NCI-H187 (cell line): ENCODE measurements around the gene TPPP.
A peak's percentile ranks its signal among the peaks of the same experiment; 100 is the strongest.

ENCODE experiments used
- DNase-seq, 2 experiments: peaks; one replicate each; lab custom pipeline; 2025; lab: John Stamatoyannopoulos, UW

TPPP gene

GRCh38 chr5:624951-625230, 68.3 kb downstream of the TPPP start:
- DNase-seq, result no peak

DNA sequence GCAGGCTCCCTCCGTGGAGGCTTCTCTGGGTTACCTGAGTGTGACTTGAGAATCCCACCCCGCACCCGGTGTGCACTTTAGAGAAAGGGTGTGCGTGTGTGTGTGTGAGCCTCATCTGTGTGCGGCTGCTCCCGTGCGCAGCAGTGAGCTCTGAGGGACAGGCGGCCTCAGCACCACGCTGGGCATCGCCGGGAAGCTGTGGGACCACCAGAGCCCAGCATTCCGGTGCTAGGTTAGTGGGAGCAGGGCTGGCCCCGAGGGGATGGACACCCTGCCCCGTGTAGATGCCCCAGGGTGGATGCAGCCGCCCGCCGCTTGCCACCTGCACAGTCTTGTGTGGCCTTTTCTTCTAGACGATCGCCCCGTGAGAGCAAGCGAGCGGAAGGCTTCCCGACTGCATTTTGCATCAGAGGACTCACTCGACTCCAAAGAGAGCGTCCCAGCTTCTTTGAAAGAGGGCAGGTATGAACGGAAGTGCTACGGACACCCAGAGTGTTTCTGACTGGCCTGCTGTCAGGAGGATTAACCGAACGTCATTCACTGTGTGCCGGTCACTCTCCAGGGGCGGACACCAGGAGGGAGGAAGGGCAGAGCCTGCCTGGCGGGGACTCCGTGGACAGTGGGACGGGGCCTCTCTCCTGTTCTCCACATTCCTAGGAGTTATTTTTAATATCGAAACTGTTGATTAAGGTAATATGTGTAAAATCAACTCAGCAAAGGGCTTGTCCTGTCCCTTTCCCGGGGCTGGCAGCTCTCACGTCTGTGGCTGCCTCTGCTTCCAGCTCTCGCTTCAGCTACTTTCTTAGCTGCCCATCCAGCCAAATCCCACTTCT, 68.8 kb downstream of the TPPP start:
- no peak for DNase-seq

GRCh38 chr5:623531-623930, 69.6 kb downstream of the TPPP start:
- DNase-seq, result no peak

- DNase-seq, result no peak
These were observed 70.1 kb downstream of the TPPP start for GRCh38 chr5:622946-623522.

DNA sequence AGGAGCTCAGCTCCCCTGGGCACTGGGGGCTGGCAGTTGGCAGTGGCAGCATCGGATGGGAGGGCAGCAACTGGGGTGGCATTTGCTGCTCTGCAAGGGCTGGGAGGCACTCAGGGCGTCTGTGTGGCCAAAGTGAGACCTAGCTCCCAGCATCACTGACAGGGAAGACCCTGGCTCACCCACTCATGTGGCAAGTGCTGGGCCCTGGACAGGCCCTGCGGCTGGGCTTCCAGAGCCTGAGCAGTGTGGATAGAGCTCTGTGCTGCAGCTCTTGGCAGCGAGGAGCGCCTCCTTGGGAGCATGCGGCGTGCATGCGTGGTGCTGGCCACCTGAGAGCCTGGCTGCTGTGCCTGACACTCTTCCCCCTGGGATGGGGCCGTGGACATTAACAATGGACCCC, 70.8 kb downstream of the TPPP start:
- no peak for DNase-seq

DNA sequence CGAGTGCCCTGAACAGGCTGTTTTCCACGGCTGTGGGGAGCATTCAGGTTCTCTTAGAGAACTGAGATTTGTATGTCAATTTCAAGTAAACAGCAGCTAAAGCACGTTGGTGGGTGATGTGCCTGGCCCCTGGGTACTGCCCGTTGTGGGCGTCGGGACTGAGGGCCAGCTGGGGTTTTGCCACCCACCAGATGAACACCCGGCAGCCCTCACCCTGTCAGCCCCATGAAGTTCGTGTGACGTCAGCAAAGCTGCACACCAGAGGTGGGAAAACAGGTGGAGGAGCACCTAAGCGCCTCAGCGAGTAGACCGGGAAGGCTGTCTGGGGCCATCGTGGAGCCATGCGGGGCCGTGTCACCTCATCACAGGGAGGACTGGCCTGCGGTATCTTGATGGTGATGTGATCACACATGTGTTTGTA, 71.8 kb downstream of the TPPP start:
- no peak for DNase-seq

DNA sequence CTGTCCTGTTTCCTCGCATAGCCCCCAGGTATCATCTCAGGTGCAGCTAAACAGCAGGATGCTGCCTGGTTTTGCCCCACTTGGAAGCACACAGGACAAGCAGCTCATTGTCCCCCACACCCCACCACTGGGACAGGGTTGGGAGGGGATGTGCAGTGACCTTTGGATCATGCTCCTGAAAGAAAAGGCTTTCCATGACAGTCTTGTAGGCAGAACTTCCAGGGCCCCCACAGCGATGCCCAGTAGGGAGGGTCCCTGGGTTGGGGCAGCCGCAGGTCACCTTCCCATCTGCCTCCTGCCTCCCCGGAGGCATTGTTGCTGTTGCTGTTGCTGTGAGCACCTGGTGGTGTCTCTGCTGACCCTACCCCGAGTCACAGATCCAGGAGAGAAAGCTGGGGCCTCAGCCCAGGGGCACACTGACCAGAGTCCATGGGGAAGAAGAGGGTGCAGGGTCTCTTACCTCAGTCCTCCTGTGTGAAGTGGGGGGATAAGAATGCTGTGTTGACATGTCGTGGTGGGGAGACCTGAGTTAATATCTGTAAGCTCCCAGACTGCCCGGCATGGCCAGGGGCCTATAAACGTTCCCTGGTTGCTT, 72.5 kb downstream of the TPPP start:
- DNase-seq, result no peak

DNA sequence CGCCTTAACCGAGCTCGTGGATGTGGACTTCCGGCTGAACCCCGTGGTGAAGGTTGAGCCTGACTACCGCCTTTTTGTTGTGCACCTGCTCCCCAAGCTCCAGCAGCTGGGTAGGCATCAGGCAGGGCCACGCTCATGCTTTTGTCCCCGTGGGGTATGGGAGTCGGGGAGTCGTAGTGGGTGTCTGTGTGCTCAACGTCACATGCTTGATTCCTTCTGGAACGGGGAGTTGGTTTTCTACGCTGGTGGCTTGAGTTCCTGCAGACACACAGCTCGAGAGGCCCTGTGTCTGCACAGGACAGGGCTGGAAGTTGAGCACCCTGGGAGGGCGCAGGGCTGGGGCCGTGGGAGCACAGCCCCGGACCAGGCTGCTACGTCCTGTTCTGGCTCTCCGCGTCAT, 73.0 kb downstream of the TPPP start:
- DNase-seq, result no peak

DNA sequence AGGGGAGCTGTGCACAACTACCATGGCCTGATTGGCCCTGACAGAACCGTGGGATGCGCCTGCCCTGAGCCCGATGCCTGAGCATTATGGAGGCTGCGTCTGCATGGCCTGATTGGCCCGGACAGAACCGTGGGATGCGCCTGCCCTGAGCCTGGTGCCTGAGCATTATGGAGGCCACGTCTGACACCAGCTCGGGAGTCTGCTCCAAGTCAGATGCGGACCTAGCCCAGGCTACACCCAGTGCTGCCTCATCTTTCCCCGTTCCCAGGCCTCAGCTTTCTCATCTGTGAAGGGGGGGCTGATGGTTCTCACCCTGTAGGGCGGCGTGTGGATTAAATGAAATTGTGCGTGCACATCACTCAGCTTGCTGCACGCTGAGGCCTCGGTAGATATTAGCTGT, 73.7 kb downstream of the TPPP start:
- no peak for DNase-seq

DNA sequence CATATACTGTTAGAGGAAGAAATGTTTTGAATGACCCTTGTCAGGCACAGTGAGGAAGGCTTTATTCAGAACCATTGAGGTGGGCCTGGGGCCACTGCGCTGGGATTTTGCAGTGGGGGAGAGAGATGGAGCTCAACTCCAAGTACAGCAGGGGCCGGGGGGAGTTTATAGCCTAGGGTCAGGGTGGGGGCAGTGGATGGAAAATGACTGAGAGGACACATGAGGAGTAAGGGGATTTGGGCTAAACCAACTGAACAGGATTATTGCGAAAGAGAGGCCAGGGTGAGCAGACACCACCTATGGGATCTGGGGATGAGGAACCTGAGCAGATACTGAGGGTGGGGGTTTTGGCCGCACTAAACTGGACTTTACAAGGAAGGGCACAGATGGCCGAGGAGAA, 74.7 kb downstream of the TPPP start:
- DNase-seq, result no peak

DNA sequence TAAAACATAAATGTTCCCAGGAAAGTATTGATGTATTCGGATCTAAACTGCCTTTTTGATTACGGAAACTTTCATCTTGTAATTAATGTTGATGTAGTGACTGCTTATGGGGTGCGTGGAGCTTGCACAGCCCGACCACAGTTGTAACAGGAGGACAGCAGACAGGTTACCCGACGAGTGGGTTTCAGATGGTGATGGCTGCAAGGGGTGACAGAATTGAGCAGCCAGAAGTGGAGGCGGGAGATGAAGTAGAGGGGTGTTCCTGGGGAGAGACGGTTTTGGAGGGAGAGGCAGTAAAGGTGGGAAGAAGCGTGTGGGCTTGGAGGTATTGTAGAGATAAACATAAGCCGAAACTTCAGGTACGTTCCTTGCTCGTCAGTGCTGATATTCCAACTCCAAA, 75.3 kb downstream of the TPPP start:
- DNase-seq, result no peak

DNA sequence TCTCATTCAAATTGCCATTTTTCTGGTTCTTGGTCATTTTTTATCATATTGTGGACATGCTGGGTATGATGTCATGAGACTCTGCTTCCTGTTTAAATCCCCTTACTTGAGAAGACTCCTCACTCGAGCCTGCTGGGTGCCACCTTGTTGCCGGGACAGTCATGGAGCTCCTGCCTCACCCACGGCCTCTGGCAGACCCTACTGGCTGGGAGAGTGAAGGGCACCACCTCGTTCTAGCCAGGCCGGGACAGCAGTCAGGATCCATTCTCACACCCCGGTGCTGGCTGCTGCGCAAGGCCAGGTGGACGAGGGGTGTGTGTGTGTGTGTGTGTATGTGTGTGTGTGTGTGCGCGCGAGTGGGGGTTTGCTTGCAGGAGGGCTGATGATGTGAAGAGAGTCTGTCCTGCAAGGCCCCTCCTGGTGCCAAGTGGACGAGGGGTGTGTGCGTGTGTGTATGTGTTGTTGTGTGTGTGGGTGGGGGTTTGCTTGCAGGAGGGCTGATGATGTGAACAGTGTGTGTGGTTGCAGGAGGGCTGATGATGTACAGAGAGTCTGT, 76.6 kb downstream of the TPPP start:
- no peak for DNase-seq

- DNase-seq, result no peak
These were observed 80.4 kb downstream of the TPPP start for GRCh38 chr5:612498-613424.

DNA sequence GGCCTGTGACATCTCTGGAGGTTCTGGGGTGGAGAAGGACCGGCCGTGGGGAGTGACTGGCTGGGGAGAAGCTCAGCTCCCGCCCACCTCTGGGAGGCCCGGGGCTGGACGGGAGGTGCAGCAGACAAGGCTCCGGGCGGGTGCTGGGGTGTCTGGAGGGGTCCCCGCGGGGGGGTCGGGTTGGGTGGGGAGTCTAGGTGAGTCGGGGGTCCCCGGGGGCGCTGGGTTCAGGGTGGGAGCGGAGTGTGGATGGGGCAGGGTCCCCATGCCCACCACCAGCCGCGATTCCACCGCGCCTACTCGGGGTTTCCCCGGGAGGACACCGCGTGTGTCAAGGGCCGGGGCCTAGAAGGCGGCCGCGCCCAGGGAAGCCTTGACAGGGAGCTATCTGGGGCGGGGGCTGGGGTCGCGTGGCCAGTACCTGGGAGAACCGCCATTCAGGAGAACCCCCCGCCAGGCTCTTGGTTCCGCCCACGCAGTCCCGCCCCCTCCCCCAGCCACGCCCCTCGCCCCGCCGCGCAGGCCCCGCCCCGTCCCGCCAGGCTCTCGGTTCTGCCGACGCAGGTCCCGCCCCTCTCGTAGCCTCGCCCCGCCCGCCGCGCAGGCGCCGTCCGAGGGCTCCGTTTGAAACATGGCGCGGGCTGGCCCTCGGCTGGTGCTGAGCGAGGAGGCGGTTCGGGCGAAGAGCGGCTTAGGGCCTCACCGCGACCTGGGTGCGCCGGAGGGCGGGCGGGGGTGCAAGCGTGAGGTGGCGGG, 81.2 kb downstream of the TPPP start, which contains the start of gene CEP72:
Gene CEP72, plus strand, starts transcription at position 610 of the 756 bp plus-strand sequence. Its CDS starts 22 bp downstream, at position 632.
- DNase-seq, result peak; percentile 56 to 80

- DNase-seq, result no peak
These were observed 82.1 kb downstream of the TPPP start for GRCh38 chr5:610744-611730.

GRCh38 chr5:610011-610743, 83.0 kb downstream of the TPPP start:
- DNase-seq, result no peak
